Measurements from ENCODE around the gene CHD1. TPM values are rescaled to one million over a fixed set of nuclear protein-coding genes. Genes with fewer than 3 reads are reported as not detected.

CHD1 gene
- total RNA-seq, 1 experiment from 2014 or later = 41.8 TPM

- TF ChIP-seq, protein P1, sequence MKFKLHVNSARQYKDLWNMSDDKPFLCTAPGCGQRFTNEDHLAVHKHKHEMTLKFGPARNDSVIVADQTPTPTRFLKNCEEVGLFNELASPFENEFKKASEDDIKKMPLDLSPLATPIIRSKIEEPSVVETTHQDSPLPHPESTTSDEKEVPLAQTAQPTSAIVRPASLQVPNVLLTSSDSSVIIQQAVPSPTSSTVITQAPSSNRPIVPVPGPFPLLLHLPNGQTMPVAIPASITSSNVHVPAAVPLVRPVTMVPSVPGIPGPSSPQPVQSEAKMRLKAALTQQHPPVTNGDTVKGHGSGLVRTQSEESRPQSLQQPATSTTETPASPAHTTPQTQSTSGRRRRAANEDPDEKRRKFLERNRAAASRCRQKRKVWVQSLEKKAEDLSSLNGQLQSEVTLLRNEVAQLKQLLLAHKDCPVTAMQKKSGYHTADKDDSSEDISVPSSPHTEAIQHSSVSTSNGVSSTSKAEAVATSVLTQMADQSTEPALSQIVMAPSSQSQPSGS (CRISPR knock-in tag; IDR thresholded peaks at IDR 0.05; ENCODE audit: borderline replicate concordance, low read depth) = no peak
- TF ChIP-seq NR1H2 (CRISPR knock-in tag; IDR thresholded peaks at IDR 0.05) (no peak), ZNF416 (CRISPR knock-in tag; IDR thresholded peaks at IDR 0.05) (no peak)
Measured at GRCh38 chr5:98805070-98805469, 123.7 kb downstream of the CHD1 start (continued).

- CTCF ChIA-PET = no interaction called here
Measured at GRCh38 chr5:98804066-98804465, 124.7 kb downstream of the CHD1 start.

More at GRCh38 chr5:98804066-98804465, 124.7 kb downstream of the CHD1 start:
- Mint-ChIP-seq H3K36me3 (peaks cover 34% of the 10 kb centered on the region), H3K27me3 (ENCODE audit: low read depth) (no peaks in the 10 kb centered on the region), H3K27ac (no peak overlapping the region), H3K9me3 (peaks cover 40% of the 10 kb centered on the region), H3K4me1 (no peaks in the 10 kb centered on the region), H3K4me3 (no peak overlapping the region)
- POLR2A ChIA-PET = no interaction called here
- DNase-seq (ENCODE audit: low spot score) (no peak), ATAC-seq (no peak)
- TF ChIP-seq GABPB1 (CRISPR knock-in tag; IDR thresholded peaks at IDR 0.05) (no peak), ZNF138 (CRISPR knock-in tag; conservative IDR thresholded peaks at IDR 0.05) (no peak), ZSCAN18 (CRISPR knock-in tag; IDR thresholded peaks at IDR 0.05) (no peak), E2F5 (CRISPR knock-in tag; IDR thresholded peaks at IDR 0.05) (no peak), ATF1 (CRISPR knock-in tag; IDR thresholded peaks at IDR 0.05) (no peak)
- TF ChIP-seq, protein P2, sequence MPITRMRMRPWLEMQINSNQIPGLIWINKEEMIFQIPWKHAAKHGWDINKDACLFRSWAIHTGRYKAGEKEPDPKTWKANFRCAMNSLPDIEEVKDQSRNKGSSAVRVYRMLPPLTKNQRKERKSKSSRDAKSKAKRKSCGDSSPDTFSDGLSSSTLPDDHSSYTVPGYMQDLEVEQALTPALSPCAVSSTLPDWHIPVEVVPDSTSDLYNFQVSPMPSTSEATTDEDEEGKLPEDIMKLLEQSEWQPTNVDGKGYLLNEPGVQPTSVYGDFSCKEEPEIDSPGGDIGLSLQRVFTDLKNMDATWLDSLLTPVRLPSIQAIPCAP (CRISPR knock-in tag; IDR thresholded peaks at IDR 0.05) = no peak
- TF ChIP-seq, protein P3, sequence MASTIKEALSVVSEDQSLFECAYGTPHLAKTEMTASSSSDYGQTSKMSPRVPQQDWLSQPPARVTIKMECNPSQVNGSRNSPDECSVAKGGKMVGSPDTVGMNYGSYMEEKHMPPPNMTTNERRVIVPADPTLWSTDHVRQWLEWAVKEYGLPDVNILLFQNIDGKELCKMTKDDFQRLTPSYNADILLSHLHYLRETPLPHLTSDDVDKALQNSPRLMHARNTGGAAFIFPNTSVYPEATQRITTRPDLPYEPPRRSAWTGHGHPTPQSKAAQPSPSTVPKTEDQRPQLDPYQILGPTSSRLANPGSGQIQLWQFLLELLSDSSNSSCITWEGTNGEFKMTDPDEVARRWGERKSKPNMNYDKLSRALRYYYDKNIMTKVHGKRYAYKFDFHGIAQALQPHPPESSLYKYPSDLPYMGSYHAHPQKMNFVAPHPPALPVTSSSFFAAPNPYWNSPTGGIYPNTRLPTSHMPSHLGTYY (CRISPR knock-in tag; IDR thresholded peaks at IDR 0.05) = no peak

Other genes with a start within 250 kb of the CHD1 start
- 33.0 to 40.7 TPM (median 40.0 TPM) in 3 replicates for gene RGMB, start 155.3 kb downstream of the CHD1 start, total RNA-seq (2021)

Data from WTC11 (cell line).